Panc1 (cell line): Measurements from ENCODE around the gene MEGF6. TPM values are rescaled to one million over a fixed set of nuclear protein-coding genes. Genes with fewer than 3 reads are reported as not detected.
"Not testable (repeated sequence)": the region's sequence is repeated elsewhere in the genome, so short reads cannot be mapped to it uniquely, and the experiment has no call there.

Experiments
- ATAC-seq: fragments of 200-7000 bp; cut with Tn5 transposase; 2 replicates; pipeline ENCODE4 v1.9.1; 2020; ENCODE audit warnings: mild to moderate bottlenecking, moderate library complexity
- BruUV-seq: library from RNA; stranded (reverse); fragments of 400-500 nt; replicated peaks from 2 replicates; lab custom pipeline; 2021; lab: Mats Ljungman, UMichigan
- CTCF ChIA-PET: fragments of 300-600 bp; sonication (Branson Sonifier 250); formaldehyde crosslinking; loops from one replicate; lab custom pipeline; 2022; ENCODE audit warnings: antibody characterized with exemption; lab: Charles Lee
- POLR2A ChIA-PET: fragments of 300-600 bp; sonication (Branson Sonifier 250); formaldehyde crosslinking; loops from one replicate; lab custom pipeline; 2022; ENCODE audit warnings: antibody characterized with exemption; lab: Charles Lee
- DNase-seq: peaks from one replicate; pipeline ENCODE4 v3.0.0-alpha.2; 2010; ENCODE audit warnings: low read depth, low spot score
- H3K27ac ChIP-seq: 2 replicates; pipeline ENCODE4 v1.5.1; 2011; ENCODE audit warnings: mild to moderate bottlenecking, low read length, inconsistent platforms
- H3K27me3 ChIP-seq: fragments of 200-500 bp; sonication (Bioruptor generic); 2 replicates; pipeline ENCODE4 v1.6.0; 2014; ENCODE audit warnings: low read length, inconsistent platforms; ENCODE audit not compliant: control insufficient read depth, insufficient read depth
- H3K36me3 ChIP-seq: fragments of 200-500 bp; sonication (Bioruptor generic); 2 replicates; pipeline ENCODE4 v1.5.1; 2014; ENCODE audit warnings: inconsistent platforms, mild to moderate bottlenecking, low read length, moderate library complexity; ENCODE audit not compliant: control insufficient read depth, insufficient read depth
- H3K4me1 ChIP-seq: 2 replicates; pipeline ENCODE4 v1.5.1; 2011; ENCODE audit warnings: inconsistent platforms, mild to moderate bottlenecking, low read length, moderate library complexity; ENCODE audit not compliant: control insufficient read depth, insufficient read depth
- H3K4me3 ChIP-seq, 2 experiments: 2 replicates each; pipeline ENCODE4 v1.5.1; 2011 to 2012; ENCODE audit warnings: low read depth in 2 of 2, low read length in 2 of 2, mild to moderate bottlenecking in 2 of 2, inconsistent platforms in 1 of 2, moderate library complexity in 1 of 2
- H3K9me3 ChIP-seq: fragments of 200-500 bp; sonication (Bioruptor generic); 2 replicates; pipeline ENCODE4 v1.5.1; 2014; ENCODE audit warnings: low read depth, mild to moderate bottlenecking, inconsistent platforms, low read length, moderate library complexity; ENCODE audit not compliant: control insufficient read depth, insufficient read depth
- CTCF ChIP-seq: fragments of 450-650 bp; IDR thresholded peaks from 2 replicates; pipeline ENCODE4 v1.5.1; 2017; ENCODE audit warnings: mild to moderate bottlenecking
- POLR2AphosphoS5 ChIP-seq: IDR thresholded peaks from 2 replicates; pipeline ENCODE4 v1.6.1; 2012; ENCODE audit warnings: mild to moderate bottlenecking, low read depth, low read length, moderate library complexity
- REST ChIP-seq, 2 experiments: IDR thresholded peaks; 2 replicates each; pipeline ENCODE4 v1.6.1; 2011 to 2012; ENCODE audit warnings: low read depth in 2 of 2, control low read depth in 1 of 2, low read length in 1 of 2, mild to moderate bottlenecking in 1 of 2, moderate library complexity in 1 of 2; ENCODE audit not compliant: insufficient read depth in 1 of 2
- SIN3A ChIP-seq: IDR thresholded peaks from 2 replicates; pipeline ENCODE4 v1.6.1; 2012; ENCODE audit warnings: low read depth, mild to moderate bottlenecking, low read length, moderate library complexity, borderline replicate concordance; ENCODE audit not compliant: insufficient read depth
- TCF7L2 ChIP-seq: IDR thresholded peaks from 2 replicates; pipeline ENCODE4 v1.6.1; 2011; ENCODE audit warnings: mild to moderate bottlenecking, low read depth, low read length, inconsistent platforms
- in situ Hi-C: cut with HindIII; loops from 2 replicates; pipeline ENCODE4 v1.10.0; 2016; ENCODE audit warnings: low sequenced_read_pairs, low pct_unique_long_range_greater_than_20kb
- intact Hi-C: fragments of 100-400 bp; cut with micrococcal nuclease; formaldehyde crosslinking; loops from one replicate; pipeline ENCODE4 v1.10.0; 2022; ENCODE audit not compliant: unreplicated experiment
- total RNA-seq: library from RNA; stranded (reverse); gene quantifications from one replicate; pipeline ENCODE4 v1.2.1, GENCODE V29; 2021; ENCODE audit not compliant: unreplicated experiment

Gene MEGF6
- total RNA-seq, 1 experiment from 2014 or later = 32.6 TPM

- H3K27ac ChIP-seq, BruUV-seq, H3K36me3 ChIP-seq, H3K27me3 ChIP-seq, H3K9me3 ChIP-seq, in situ Hi-C loops, ATAC-seq, H3K4me3 ChIP-seq: not testable (repeated sequence)
- peaks cover 15% of the 10 kb centered on the region for H3K4me1 ChIP-seq
- CTCF ChIA-PET = interaction anchor here (1.2 to 1.8 kb wide), 2 partner anchors 130 to 168 kb away, joined by 13 to 14 read pairs; no protein-coding TSS in a partner anchor
- TF ChIP-seq CTCF = peak; percentile 92
- peak; percentile 18 for DNase-seq
- POLR2A ChIA-PET = interaction anchor here (0.5 kb wide), 1 partner anchor 210 kb away, joined by 3 read pairs; no protein-coding TSS in a partner anchor
- intact Hi-C loops = loop anchor here (2.0 to 10.0 kb wide), 2 partner anchors 104 to 130 kb away; no protein-coding TSS in a partner anchor
Measured at GRCh38 chr1:3621151-3621671, 9.9 kb upstream of the MEGF6 start.

- TF ChIP-seq SIN3A (no peak), TCF7L2 (no peak), REST (IDR thresholded peaks at IDR 0.05; ENCODE audit: insufficient read depth in 1 of 2, low read depth in 2 of 2, low read length in 1 of 2) (no peak), CTCF (no peak), POLR2AphosphoS5 (no peak)
- H3K4me1 ChIP-seq = peaks cover 12% of the 10 kb centered on the region
- no peaks in the 10 kb centered on the region for H3K27me3 ChIP-seq
- H3K9me3 ChIP-seq = no peaks in the 10 kb centered on the region
- CTCF ChIA-PET = interaction anchor here (1.2 to 1.8 kb wide), 2 partner anchors 130 to 168 kb away, joined by 13 to 14 read pairs; no protein-coding TSS in a partner anchor
- DNase-seq = no peak
- no peak for ATAC-seq
- no peak overlapping the region for H3K4me3 ChIP-seq
- POLR2A ChIA-PET = no interaction called here
- intact Hi-C loops = loop anchor here (2.0 to 10.0 kb wide), 2 partner anchors 104 to 130 kb away; no protein-coding TSS in a partner anchor
- H3K27ac ChIP-seq = no peak overlapping the region
- no TSS peak for BruUV-seq
- no peaks in the 10 kb centered on the region for H3K36me3 ChIP-seq
- in situ Hi-C loops = no loop called here
Measured at GRCh38 chr1:3620708-3621107, 9.4 kb upstream of the MEGF6 start.
